CD4-positive, alpha-beta T cell treated with Interleukin-21 for 1 hour (primary cell): ENCODE data around the gene DCAKD.

Experiments
- DNase-seq: peaks from one replicate; pipeline ENCODE4 v3.0.0-alpha.2; 2020

The DCAKD gene

GRCh38 chr17:44997733-44998520, 53.5 kb downstream of the DCAKD start:
- no peak for DNase-seq

GRCh38 chr17:44996304-44996703, 55.1 kb downstream of the DCAKD start:
- no peak for DNase-seq

GRCh38 chr17:44995436-44996001, 55.9 kb downstream of the DCAKD start:
- no peak for DNase-seq

GRCh38 chr17:44992242-44992939, 59.0 kb downstream of the DCAKD start:
- no peak for DNase-seq

- no peak for DNase-seq
Observed at GRCh38 chr17:44990994-44991393, 60.4 kb downstream of the DCAKD start.

- DNase-seq: no peak
Observed at GRCh38 chr17:44989552-44990138, 61.8 kb downstream of the DCAKD start.

- no peak for DNase-seq
Observed at GRCh38 chr17:44988044-44988942, 63.1 kb downstream of the DCAKD start.

GRCh38 chr17:44983563-44983962, 67.9 kb downstream of the DCAKD start:
- DNase-seq: no peak

- DNase-seq: no peak
Observed at GRCh38 chr17:44982113-44982702, 69.2 kb downstream of the DCAKD start.

GRCh38 chr17:44981221-44981968, 70.0 kb downstream of the DCAKD start:
- no peak for DNase-seq

GRCh38 chr17:44979426-44979995, 71.9 kb downstream of the DCAKD start:
- no peak for DNase-seq

- DNase-seq: no peak
Observed at GRCh38 chr17:44978807-44979206, 72.6 kb downstream of the DCAKD start.

- DNase-seq: no peak
Observed at GRCh38 chr17:44977814-44978550, 73.5 kb downstream of the DCAKD start.

- no peak for DNase-seq
Observed at GRCh38 chr17:44977065-44977464, 74.4 kb downstream of the DCAKD start.

GRCh38 chr17:44976206-44976605, 75.2 kb downstream of the DCAKD start:
- no peak for DNase-seq
